Keratinocyte (primary cell): Measurements from ENCODE around the gene CARMIL3. TPM values are rescaled to one million over a fixed set of nuclear protein-coding genes. Genes with fewer than 3 reads are reported as not detected.

Experiments
- DNase-seq: peaks from one replicate; pipeline ENCODE4 v3.0.0-alpha.2; 2011; ENCODE audit warnings: low read depth, missing footprints, low spot score
- FAIRE-seq: peaks from 2 replicates; lab custom pipeline; 2011; peaks lifted over from hg19 to GRCh38; lab: Jason Lieb, UNC
- H2AFZ ChIP-seq: 2 replicates; pipeline ENCODE4 v1.6.0; 2012; ENCODE audit warnings: low read length, control low read depth, inconsistent platforms; ENCODE audit not compliant: control insufficient read depth
- H3K27ac ChIP-seq: 2 replicates; pipeline ENCODE4 v1.5.1; 2011; ENCODE audit warnings: low read length; ENCODE audit not compliant: control insufficient read depth, insufficient read depth
- H3K27me3 ChIP-seq: 3 replicates; pipeline ENCODE4 v1.6.0; 2011; ENCODE audit warnings: low read length; ENCODE audit not compliant: control insufficient read depth, insufficient read depth; ENCODE audit errors: extremely low read depth
- H3K36me3 ChIP-seq, 2 experiments: 2 replicates in 1 of 2; 3 replicates in 1 of 2; pipeline ENCODE4 v1.5.1; 2011; ENCODE audit warnings: low read length in 2 of 2, mild to moderate bottlenecking in 1 of 2; ENCODE audit not compliant: control insufficient read depth in 2 of 2, insufficient read depth in 2 of 2; ENCODE audit errors: extremely low read depth in 1 of 2
- H3K4me1 ChIP-seq: 3 replicates; pipeline ENCODE4 v1.5.1; 2011; ENCODE audit warnings: low read length; ENCODE audit not compliant: control insufficient read depth, insufficient read depth; ENCODE audit errors: extremely low read depth
- H3K4me2 ChIP-seq: 3 replicates; pipeline ENCODE4 v1.6.0; 2011; ENCODE audit warnings: low read depth, low read length; ENCODE audit not compliant: control insufficient read depth, insufficient read depth; ENCODE audit errors: extremely low read depth
- H3K4me3 ChIP-seq, 3 experiments: fragments of 200-600 bp in 1 of 3; sonication (generic) in 1 of 3; 2 replicates in 2 of 3; 3 replicates in 1 of 3; pipeline ENCODE4 v1.5.1; 2011 to 2016; ENCODE audit warnings: low read length in 3 of 3, mild to moderate bottlenecking in 3 of 3, control low read depth in 2 of 3, inconsistent platforms in 1 of 3, low read depth in 1 of 3, mixed read lengths in 1 of 3, mixed run types in 1 of 3, moderate library complexity in 1 of 3; ENCODE audit not compliant: control insufficient read depth in 2 of 3, insufficient read depth in 2 of 3; ENCODE audit errors: extremely low read depth in 1 of 3
- H3K79me2 ChIP-seq: 2 replicates; pipeline ENCODE4 v1.6.0; 2012; ENCODE audit warnings: low read length; ENCODE audit not compliant: control insufficient read depth, insufficient read depth
- H3K9ac ChIP-seq: 3 replicates; pipeline ENCODE4 v1.6.0; 2011; ENCODE audit warnings: low read length; ENCODE audit not compliant: control insufficient read depth, insufficient read depth; ENCODE audit errors: extremely low read depth
- H3K9me1 ChIP-seq: 3 replicates; pipeline ENCODE4 v1.6.0; 2011; ENCODE audit warnings: low read length; ENCODE audit not compliant: control insufficient read depth, insufficient read depth; ENCODE audit errors: extremely low read depth
- H3K9me3 ChIP-seq: 2 replicates; pipeline ENCODE4 v1.5.1; 2012; ENCODE audit warnings: low read depth, low read length; ENCODE audit not compliant: control insufficient read depth
- H4K20me1 ChIP-seq: 3 replicates; pipeline ENCODE4 v1.6.0; 2011; ENCODE audit warnings: low read length; ENCODE audit not compliant: control insufficient read depth, insufficient read depth; ENCODE audit errors: extremely low read depth
- CTCF ChIP-seq, 3 experiments: IDR thresholded peaks in 1 of 3; conservative IDR thresholded peaks in 1 of 3; optimal IDR thresholded peaks in 1 of 3; 2 replicates in 2 of 3; 3 replicates in 1 of 3; pipeline versions ENCODE3 to v1.5.1; 2011; ENCODE audit warnings: low read length in 3 of 3, mild to moderate bottlenecking in 3 of 3, moderate library complexity in 2 of 3, control low read depth in 1 of 3, inconsistent platforms in 1 of 3; ENCODE audit not compliant: insufficient read depth in 2 of 3; ENCODE audit errors: extremely low read depth in 1 of 3
- EZH2 ChIP-seq: IDR thresholded peaks from one replicate; pipeline ENCODE4 v1.6.1; 2012; ENCODE audit warnings: inconsistent platforms, mild to moderate bottlenecking, low read length, moderate library complexity
- dilution Hi-C: fragments of 300-500 bp; cut with MboI; formaldehyde crosslinking; loops from one replicate; pipeline ENCODE4 v1.7.0; 2020; ENCODE audit warnings: low sequenced_read_pairs; ENCODE audit not compliant: extremely low pct_ligation_motif_present
- polyA plus RNA-seq, 5 experiments: library from polyadenylated mRNA; depleted of rRNA in 3 of 5; stranded (reverse) in 3 of 5; stranded (forward) in 1 of 5; unstranded in 1 of 5; fragments of >200 nt; gene quantifications; 1 replicate in 1 of 5; 2 replicates in 3 of 5; 3 replicates in 1 of 5; pipeline versions ENCODE4 v1.2.1 to v1.2.3, GENCODE V29; 2011 to 2012; ENCODE audit warnings: missing spikeins in 2 of 5, low read depth in 1 of 5, low replicate concordance in 1 of 5

Gene CARMIL3
- polyA plus RNA-seq, 1 donor (not counting 4 experiments of a cell fraction or from before 2014, with no cell fraction given) = 0.12 TPM

GRCh38 chr14:24093901-24094840 is 42.4 kb downstream of the CARMIL3 start, which contains the start of gene PCK2:
TSS of gene PCK2 (plus strand) at chr14:24094311. CDS start at chr14:24094406, 95 bp downstream.
- Histone ChIP-seq H3K9me3 (no peaks in the 10 kb centered on the region), H3K27ac (peak within 1 kb of the TSS; percentile 77), H3K9me1 (no peaks in the 10 kb centered on the region), H3K4me3 (peak within 1 kb of the TSS; percentile 62 to 70 (median 67)), H3K79me2 (peaks cover 2% of the 10 kb centered on the region), H2AFZ (peak within 1 kb of the TSS; percentile 90), H3K4me2 (peak within 1 kb of the TSS; percentile 85), H3K9ac (peak within 1 kb of the TSS; percentile 87), H3K4me1 (peaks cover 17% of the 10 kb centered on the region), H3K27me3 (no peaks in the 10 kb centered on the region), H3K36me3 (peaks cover 0 to 9% of the 10 kb centered on the region in 2 experiments), H4K20me1 (no peaks in the 10 kb centered on the region)
- FAIRE-seq (no peak), DNase-seq (peak; percentile 50)
- dilution Hi-C loops = no loop called here
- TF ChIP-seq CTCF (optimal IDR thresholded peaks at IDR 0.05 in 1 of 3, IDR thresholded peaks at IDR 0.05 in 1 of 3, conservative IDR thresholded peaks at IDR 0.05 in 1 of 3; ENCODE audit: extremely low read depth in 1 of 3, insufficient read depth in 2 of 3, low read length in 3 of 3) (peak in 2 of 3 experiments; percentile 9 to 40), EZH2 (no peak)

- Histone ChIP-seq H3K4me2 (peak overlapping the region; percentile 85), H4K20me1 (no peaks in the 10 kb centered on the region), H3K27ac (peak overlapping the region; percentile 66), H3K27me3 (no peaks in the 10 kb centered on the region), H3K4me1 (peaks cover 17% of the 10 kb centered on the region), H2AFZ (peak overlapping the region; percentile 84), H3K9me3 (no peaks in the 10 kb centered on the region), H3K36me3 (peaks cover 0 to 12% of the 10 kb centered on the region in 2 experiments), H3K9me1 (no peaks in the 10 kb centered on the region), H3K9ac (peak overlapping the region; percentile 87), H3K4me3 (peak overlapping the region; percentile 62 to 70 (median 67)), H3K79me2 (peaks cover 2% of the 10 kb centered on the region)
- FAIRE-seq = no peak
- TF ChIP-seq EZH2 (no peak), CTCF (optimal IDR thresholded peaks at IDR 0.05 in 1 of 3, IDR thresholded peaks at IDR 0.05 in 1 of 3, conservative IDR thresholded peaks at IDR 0.05 in 1 of 3; ENCODE audit: extremely low read depth in 1 of 3, insufficient read depth in 2 of 3, low read length in 3 of 3) (no peak)
- DNase-seq = no peak
- dilution Hi-C loops = no loop called here
Measured at GRCh38 chr14:24094841-24095270, 43.0 kb downstream of the CARMIL3 start.
